K562 (cell line): ENCODE measurements around the gene FYB1. TPM values are rescaled to one million over a fixed set of nuclear protein-coding genes. Genes with fewer than 3 reads are reported as not detected.

Experiments used
- BCOR ChIP-seq: fragments of 450-650 bp; IDR thresholded peaks from 2 replicates; pipeline ENCODE4 v1.6.1; 2016
- CHD4 ChIP-seq: fragments of 200-600 bp; sonication (generic); IDR thresholded peaks from 3 replicates; pipeline ENCODE4 v1.6.1; 2012; ENCODE audit warnings: low read depth, mild to moderate bottlenecking, mixed read lengths, low read length, inconsistent platforms; ENCODE audit not compliant: insufficient read depth, insufficient replicate concordance, poor library complexity, severe bottlenecking
- KDM1A ChIP-seq, 2 experiments: fragments of 450-650 bp; IDR thresholded peaks; 2 replicates each; pipeline ENCODE4 v1.6.1; 2016; ENCODE audit warnings: mild to moderate bottlenecking in 2 of 2
- KLF1 ChIP-seq: fragments of 450-650 bp; IDR thresholded peaks from 2 replicates; pipeline ENCODE4 v1.6.1; 2016; ENCODE audit warnings: missing genetic modification characterization, missing compliant biosample characterization
- PYGO2 ChIP-seq: fragments of 450-650 bp; IDR thresholded peaks from 2 replicates; pipeline ENCODE4 v1.6.1; 2016; ENCODE audit warnings: mild to moderate bottlenecking, missing genetic modification characterization, moderate library complexity, missing compliant biosample characterization
- SMARCA4 ChIP-seq: fragments of 450-650 bp; IDR thresholded peaks from 2 replicates; pipeline ENCODE4 v1.6.1; 2016
- U2AF2 ChIP-seq: fragments of 200-400 bp; formaldehyde crosslinking; optimal IDR thresholded peaks from 2 replicates; pipeline ENCODE3; 2017; ENCODE audit warnings: low read depth, mild to moderate bottlenecking, low read length
- ZNF311 ChIP-seq: fragments of 250-450 bp; sonication (Bioruptor Pico); IDR thresholded peaks from 2 replicates; pipeline ENCODE4 v1.4.0; 2020; ENCODE audit warnings: mild to moderate bottlenecking, moderate library complexity
- ZNF444 ChIP-seq: fragments of 250-450 bp; sonication (Bioruptor Pico); IDR thresholded peaks from 2 replicates; pipeline ENCODE4 v1.4.0; 2020; ENCODE audit warnings: mild to moderate bottlenecking, moderate library complexity
- polyA plus RNA-seq, 8 experiments: library from polyadenylated mRNA; depleted of rRNA in 4 of 8; stranded (reverse) in 5 of 8; unstranded in 3 of 8; fragments of >200 nt; fragmentation: Nextera tagmentation in 2 of 8; fragmentation: Illumina TruSeq in 1 of 8; extraction: Ambion mirVana in 2 of 8; extraction: Trizol in 1 of 8; gene quantifications; 2 replicates each; pipeline versions ENCODE4 v1.2.1 to v1.2.3, GENCODE V29; 2011 to 2014; ENCODE audit warnings: inconsistent platforms in 1 of 8, missing spikeins in 1 of 8
- total RNA-seq, 7 experiments: library from RNA; depleted of rRNA in 6 of 7; stranded (reverse); fragments of >200 nt in 6 of 7; fragmentation: Illumina TruSeq in 2 of 7; extraction: Trizol in 2 of 7; gene quantifications; 2 replicates each; pipeline versions ENCODE4 v1.2.1 to v1.2.3, GENCODE V29; 2011 to 2021; ENCODE audit warnings: low replicate concordance in 1 of 7
- TF ChIP-seq, protein P1 (sequence below), 2 experiments: fragments of 150-350 bp in 1 of 2; IDR thresholded peaks; 2 replicates each; pipeline ENCODE4 v1.6.1; 2012 to 2016; ENCODE audit warnings: low read depth in 2 of 2, low read length in 2 of 2, mild to moderate bottlenecking in 1 of 2, moderate library complexity in 1 of 2
- TF ChIP-seq, protein P2 (sequence below): fragments of 450-650 bp; IDR thresholded peaks from 2 replicates; pipeline ENCODE4 v1.6.1; 2016; ENCODE audit warnings: mild to moderate bottlenecking, moderate library complexity

The FYB1 gene
- total and polyA plus RNA-seq, 9 of the 15 experiments (the other 6 are each of a cell fraction or from before 2014, with no cell fraction given): 4.7 to 31.5 (median 9.7) TPM

DNA sequence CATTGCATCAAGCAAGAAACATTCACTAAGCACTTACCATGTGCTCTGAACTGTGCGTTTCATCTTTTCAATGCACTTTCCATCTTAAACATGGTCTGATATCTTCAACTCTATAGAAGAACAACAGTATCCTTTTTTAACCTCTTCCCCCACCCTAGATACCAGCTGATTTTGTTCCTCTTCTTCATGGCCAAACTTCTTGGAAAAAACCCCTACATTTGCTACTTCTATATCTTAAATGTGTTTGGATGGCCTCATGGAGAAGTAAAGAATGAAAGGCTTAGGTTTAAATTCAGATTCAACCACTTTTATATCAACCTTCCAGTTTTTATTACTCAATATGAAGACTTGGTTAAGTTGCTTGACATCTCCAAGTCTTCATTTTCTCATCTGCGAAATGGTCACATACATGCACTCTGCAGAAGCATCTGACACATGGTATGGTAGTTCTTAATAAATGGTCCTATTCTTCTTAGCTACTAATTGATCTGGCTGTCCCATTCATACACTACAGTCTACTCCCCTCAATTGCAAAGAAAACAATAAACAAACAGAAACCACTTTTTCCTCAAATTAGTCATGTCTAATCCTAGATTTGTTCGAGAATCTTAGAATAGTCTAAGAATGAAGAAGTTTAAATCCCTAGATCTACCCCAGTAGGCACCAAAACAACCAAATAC lies 59.4 kb downstream of the FYB1 start (continued):
- TF ChIP-seq, protein P1, sequence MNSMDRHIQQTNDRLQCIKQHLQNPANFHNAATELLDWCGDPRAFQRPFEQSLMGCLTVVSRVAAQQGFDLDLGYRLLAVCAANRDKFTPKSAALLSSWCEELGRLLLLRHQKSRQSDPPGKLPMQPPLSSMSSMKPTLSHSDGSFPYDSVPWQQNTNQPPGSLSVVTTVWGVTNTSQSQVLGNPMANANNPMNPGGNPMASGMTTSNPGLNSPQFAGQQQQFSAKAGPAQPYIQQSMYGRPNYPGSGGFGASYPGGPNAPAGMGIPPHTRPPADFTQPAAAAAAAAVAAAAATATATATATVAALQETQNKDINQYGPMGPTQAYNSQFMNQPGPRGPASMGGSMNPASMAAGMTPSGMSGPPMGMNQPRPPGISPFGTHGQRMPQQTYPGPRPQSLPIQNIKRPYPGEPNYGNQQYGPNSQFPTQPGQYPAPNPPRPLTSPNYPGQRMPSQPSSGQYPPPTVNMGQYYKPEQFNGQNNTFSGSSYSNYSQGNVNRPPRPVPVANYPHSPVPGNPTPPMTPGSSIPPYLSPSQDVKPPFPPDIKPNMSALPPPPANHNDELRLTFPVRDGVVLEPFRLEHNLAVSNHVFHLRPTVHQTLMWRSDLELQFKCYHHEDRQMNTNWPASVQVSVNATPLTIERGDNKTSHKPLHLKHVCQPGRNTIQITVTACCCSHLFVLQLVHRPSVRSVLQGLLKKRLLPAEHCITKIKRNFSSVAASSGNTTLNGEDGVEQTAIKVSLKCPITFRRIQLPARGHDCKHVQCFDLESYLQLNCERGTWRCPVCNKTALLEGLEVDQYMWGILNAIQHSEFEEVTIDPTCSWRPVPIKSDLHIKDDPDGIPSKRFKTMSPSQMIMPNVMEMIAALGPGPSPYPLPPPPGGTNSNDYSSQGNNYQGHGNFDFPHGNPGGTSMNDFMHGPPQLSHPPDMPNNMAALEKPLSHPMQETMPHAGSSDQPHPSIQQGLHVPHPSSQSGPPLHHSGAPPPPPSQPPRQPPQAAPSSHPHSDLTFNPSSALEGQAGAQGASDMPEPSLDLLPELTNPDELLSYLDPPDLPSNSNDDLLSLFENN (IDR thresholded peaks at IDR 0.05; ENCODE audit: low read depth in 2 of 2, low read length in 2 of 2): no peak
- TF ChIP-seq CHD4 (peak; percentile 34), PYGO2 (tag) (no peak), KLF1 (no peak), U2AF2 (no peak), KDM1A (IDR thresholded peaks at IDR 0.05) (0 out of 4 replicates have a peak, but pooled peaks of 1 of the 2 experiments have one; percentile 17), BCOR (peak; percentile 69; the same call in 1 of the 2 replicates), ZNF311 (CRISPR knock-in tag) (0 out of 2 replicates have a peak, but pooled peaks have one; percentile 41), ZNF444 (0 out of 2 replicates have a peak, but pooled peaks have one; percentile 12), SMARCA4 (no peak)
- TF ChIP-seq, protein P2, sequence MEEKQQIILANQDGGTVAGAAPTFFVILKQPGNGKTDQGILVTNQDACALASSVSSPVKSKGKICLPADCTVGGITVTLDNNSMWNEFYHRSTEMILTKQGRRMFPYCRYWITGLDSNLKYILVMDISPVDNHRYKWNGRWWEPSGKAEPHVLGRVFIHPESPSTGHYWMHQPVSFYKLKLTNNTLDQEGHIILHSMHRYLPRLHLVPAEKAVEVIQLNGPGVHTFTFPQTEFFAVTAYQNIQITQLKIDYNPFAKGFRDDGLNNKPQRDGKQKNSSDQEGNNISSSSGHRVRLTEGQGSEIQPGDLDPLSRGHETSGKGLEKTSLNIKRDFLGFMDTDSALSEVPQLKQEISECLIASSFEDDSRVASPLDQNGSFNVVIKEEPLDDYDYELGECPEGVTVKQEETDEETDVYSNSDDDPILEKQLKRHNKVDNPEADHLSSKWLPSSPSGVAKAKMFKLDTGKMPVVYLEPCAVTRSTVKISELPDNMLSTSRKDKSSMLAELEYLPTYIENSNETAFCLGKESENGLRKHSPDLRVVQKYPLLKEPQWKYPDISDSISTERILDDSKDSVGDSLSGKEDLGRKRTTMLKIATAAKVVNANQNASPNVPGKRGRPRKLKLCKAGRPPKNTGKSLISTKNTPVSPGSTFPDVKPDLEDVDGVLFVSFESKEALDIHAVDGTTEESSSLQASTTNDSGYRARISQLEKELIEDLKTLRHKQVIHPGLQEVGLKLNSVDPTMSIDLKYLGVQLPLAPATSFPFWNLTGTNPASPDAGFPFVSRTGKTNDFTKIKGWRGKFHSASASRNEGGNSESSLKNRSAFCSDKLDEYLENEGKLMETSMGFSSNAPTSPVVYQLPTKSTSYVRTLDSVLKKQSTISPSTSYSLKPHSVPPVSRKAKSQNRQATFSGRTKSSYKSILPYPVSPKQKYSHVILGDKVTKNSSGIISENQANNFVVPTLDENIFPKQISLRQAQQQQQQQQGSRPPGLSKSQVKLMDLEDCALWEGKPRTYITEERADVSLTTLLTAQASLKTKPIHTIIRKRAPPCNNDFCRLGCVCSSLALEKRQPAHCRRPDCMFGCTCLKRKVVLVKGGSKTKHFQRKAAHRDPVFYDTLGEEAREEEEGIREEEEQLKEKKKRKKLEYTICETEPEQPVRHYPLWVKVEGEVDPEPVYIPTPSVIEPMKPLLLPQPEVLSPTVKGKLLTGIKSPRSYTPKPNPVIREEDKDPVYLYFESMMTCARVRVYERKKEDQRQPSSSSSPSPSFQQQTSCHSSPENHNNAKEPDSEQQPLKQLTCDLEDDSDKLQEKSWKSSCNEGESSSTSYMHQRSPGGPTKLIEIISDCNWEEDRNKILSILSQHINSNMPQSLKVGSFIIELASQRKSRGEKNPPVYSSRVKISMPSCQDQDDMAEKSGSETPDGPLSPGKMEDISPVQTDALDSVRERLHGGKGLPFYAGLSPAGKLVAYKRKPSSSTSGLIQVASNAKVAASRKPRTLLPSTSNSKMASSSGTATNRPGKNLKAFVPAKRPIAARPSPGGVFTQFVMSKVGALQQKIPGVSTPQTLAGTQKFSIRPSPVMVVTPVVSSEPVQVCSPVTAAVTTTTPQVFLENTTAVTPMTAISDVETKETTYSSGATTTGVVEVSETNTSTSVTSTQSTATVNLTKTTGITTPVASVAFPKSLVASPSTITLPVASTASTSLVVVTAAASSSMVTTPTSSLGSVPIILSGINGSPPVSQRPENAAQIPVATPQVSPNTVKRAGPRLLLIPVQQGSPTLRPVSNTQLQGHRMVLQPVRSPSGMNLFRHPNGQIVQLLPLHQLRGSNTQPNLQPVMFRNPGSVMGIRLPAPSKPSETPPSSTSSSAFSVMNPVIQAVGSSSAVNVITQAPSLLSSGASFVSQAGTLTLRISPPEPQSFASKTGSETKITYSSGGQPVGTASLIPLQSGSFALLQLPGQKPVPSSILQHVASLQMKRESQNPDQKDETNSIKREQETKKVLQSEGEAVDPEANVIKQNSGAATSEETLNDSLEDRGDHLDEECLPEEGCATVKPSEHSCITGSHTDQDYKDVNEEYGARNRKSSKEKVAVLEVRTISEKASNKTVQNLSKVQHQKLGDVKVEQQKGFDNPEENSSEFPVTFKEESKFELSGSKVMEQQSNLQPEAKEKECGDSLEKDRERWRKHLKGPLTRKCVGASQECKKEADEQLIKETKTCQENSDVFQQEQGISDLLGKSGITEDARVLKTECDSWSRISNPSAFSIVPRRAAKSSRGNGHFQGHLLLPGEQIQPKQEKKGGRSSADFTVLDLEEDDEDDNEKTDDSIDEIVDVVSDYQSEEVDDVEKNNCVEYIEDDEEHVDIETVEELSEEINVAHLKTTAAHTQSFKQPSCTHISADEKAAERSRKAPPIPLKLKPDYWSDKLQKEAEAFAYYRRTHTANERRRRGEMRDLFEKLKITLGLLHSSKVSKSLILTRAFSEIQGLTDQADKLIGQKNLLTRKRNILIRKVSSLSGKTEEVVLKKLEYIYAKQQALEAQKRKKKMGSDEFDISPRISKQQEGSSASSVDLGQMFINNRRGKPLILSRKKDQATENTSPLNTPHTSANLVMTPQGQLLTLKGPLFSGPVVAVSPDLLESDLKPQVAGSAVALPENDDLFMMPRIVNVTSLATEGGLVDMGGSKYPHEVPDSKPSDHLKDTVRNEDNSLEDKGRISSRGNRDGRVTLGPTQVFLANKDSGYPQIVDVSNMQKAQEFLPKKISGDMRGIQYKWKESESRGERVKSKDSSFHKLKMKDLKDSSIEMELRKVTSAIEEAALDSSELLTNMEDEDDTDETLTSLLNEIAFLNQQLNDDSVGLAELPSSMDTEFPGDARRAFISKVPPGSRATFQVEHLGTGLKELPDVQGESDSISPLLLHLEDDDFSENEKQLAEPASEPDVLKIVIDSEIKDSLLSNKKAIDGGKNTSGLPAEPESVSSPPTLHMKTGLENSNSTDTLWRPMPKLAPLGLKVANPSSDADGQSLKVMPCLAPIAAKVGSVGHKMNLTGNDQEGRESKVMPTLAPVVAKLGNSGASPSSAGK: 0 out of 2 replicates have a peak, but pooled peaks have one; percentile 29
